ENCODE data around the gene TIMP4. TPM values are rescaled to one million over a fixed set of nuclear protein-coding genes. Genes with fewer than 3 reads are reported as not detected.

The TIMP4 gene
- total RNA-seq, 1 experiment from 2014 or later = not detected

GRCh38 chr3:12188328-12188648 lies 29.6 kb upstream of the TIMP4 start:
- Mint-ChIP-seq H3K36me3 (ENCODE audit: insufficient read depth, unreplicated experiment) (no peaks in the 10 kb centered on the region), H3K4me1 (ENCODE audit: insufficient read depth, unreplicated experiment) (peaks cover 31% of the 10 kb centered on the region), H3K4me3 (ENCODE audit: unreplicated experiment) (no peak overlapping the region), H3K9me3 (ENCODE audit: unreplicated experiment) (no peaks in the 10 kb centered on the region), H3K27me3 (ENCODE audit: insufficient read depth, unreplicated experiment) (no peaks in the 10 kb centered on the region), H3K27ac (ENCODE audit: low read depth, unreplicated experiment) (peak overlapping the region; percentile 96)
- ChIA-PET POLR2A (interaction anchor here (1.1 kb wide), 1 partner anchor 19 kb away, joined by 3 read pairs; no protein-coding TSS in a partner anchor), CTCF (interaction anchor here (0.6 to 8.2 kb wide), 4 partner anchors 12 to 291 kb away, joined by 6 to 86 read pairs (median 16); no protein-coding TSS in a partner anchor)
- DNase-seq (ENCODE audit: unreplicated experiment) = no peak
- TF ChIP-seq CTCF (IDR thresholded peaks at IDR 0.05; ENCODE audit: unreplicated experiment) = no peak
- intact Hi-C loops (cut with micrococcal nuclease) = no loop called here
- BruUV-seq (replicated peaks) = no TSS peak

- intact Hi-C loops (cut with micrococcal nuclease) = no loop called here
- no peaks in the 10 kb centered on the region for H3K27me3 Mint-ChIP-seq (ENCODE audit: insufficient read depth, unreplicated experiment)
- H3K4me1 Mint-ChIP-seq (ENCODE audit: insufficient read depth, unreplicated experiment) = peaks cover 31% of the 10 kb centered on the region
- TF ChIP-seq CTCF (IDR thresholded peaks at IDR 0.05; ENCODE audit: unreplicated experiment) = no peak
- POLR2A ChIA-PET = interaction anchor here (0.9 to 1.1 kb wide), 2 partner anchors 18 to 163 kb away, joined by 3 read pairs; no protein-coding TSS in a partner anchor
- H3K9me3 Mint-ChIP-seq (ENCODE audit: unreplicated experiment) = no peaks in the 10 kb centered on the region
- CTCF ChIA-PET = interaction anchor here (0.6 to 8.2 kb wide), 7 partner anchors 12 to 591 kb away, joined by 3 to 86 read pairs (median 6); no protein-coding TSS in a partner anchor
- BruUV-seq (replicated peaks) = TSS peak; percentile 71
- peak overlapping the region; percentile 33 for H3K4me3 Mint-ChIP-seq (ENCODE audit: unreplicated experiment)
- no peaks in the 10 kb centered on the region for H3K36me3 Mint-ChIP-seq (ENCODE audit: insufficient read depth, unreplicated experiment)
- peak; percentile 60 for DNase-seq (ENCODE audit: unreplicated experiment)
- H3K27ac Mint-ChIP-seq (ENCODE audit: low read depth, unreplicated experiment) = peak overlapping the region; percentile 96
These were observed 29.0 kb upstream of the TIMP4 start for GRCh38 chr3:12187448-12188327.

GRCh38 chr3:12186515-12187286 lies 28.0 kb upstream of the TIMP4 start:
- BruUV-seq (replicated peaks) = no TSS peak
- no peaks in the 10 kb centered on the region for H3K9me3 Mint-ChIP-seq (ENCODE audit: unreplicated experiment)
- no peak overlapping the region for H3K27ac Mint-ChIP-seq (ENCODE audit: low read depth, unreplicated experiment)
- ChIA-PET POLR2A (interaction anchor here (0.6 to 0.9 kb wide), 2 partner anchors 164 to 226 kb away, joined by 3 read pairs; no protein-coding TSS in a partner anchor), CTCF (interaction anchor here (0.6 to 8.2 kb wide), 7 partner anchors 11 to 590 kb away, joined by 3 to 86 read pairs (median 4); no protein-coding TSS in a partner anchor)
- no peaks in the 10 kb centered on the region for H3K27me3 Mint-ChIP-seq (ENCODE audit: insufficient read depth, unreplicated experiment)
- no peaks in the 10 kb centered on the region for H3K36me3 Mint-ChIP-seq (ENCODE audit: insufficient read depth, unreplicated experiment)
- intact Hi-C loops (cut with micrococcal nuclease) = no loop called here
- peaks cover 27% of the 10 kb centered on the region for H3K4me1 Mint-ChIP-seq (ENCODE audit: insufficient read depth, unreplicated experiment)
- H3K4me3 Mint-ChIP-seq (ENCODE audit: unreplicated experiment) = no peak overlapping the region
- no peak for DNase-seq (ENCODE audit: unreplicated experiment)
- TF ChIP-seq CTCF (IDR thresholded peaks at IDR 0.05; ENCODE audit: unreplicated experiment) = no peak

GRCh38 chr3:12186046-12186445 lies 27.3 kb upstream of the TIMP4 start:
- ChIA-PET CTCF (interaction anchor here (0.6 to 8.2 kb wide), 6 partner anchors 9 to 270 kb away, joined by 3 to 86 read pairs (median 3); no protein-coding TSS in a partner anchor), POLR2A (interaction anchor here (0.7 kb wide), 1 partner anchor 9 kb away, joined by 3 read pairs; no protein-coding TSS in a partner anchor)

More at GRCh38 chr3:12186046-12186445, 27.3 kb upstream of the TIMP4 start:
- H3K27ac Mint-ChIP-seq (ENCODE audit: low read depth, unreplicated experiment) = no peak overlapping the region
- no peak for DNase-seq (ENCODE audit: unreplicated experiment)
- H3K4me1 Mint-ChIP-seq (ENCODE audit: insufficient read depth, unreplicated experiment) = peaks cover 32% of the 10 kb centered on the region
- intact Hi-C loops (cut with micrococcal nuclease) = no loop called here
- H3K36me3 Mint-ChIP-seq (ENCODE audit: insufficient read depth, unreplicated experiment) = no peaks in the 10 kb centered on the region
- BruUV-seq (replicated peaks) = no TSS peak
- no peak overlapping the region for H3K4me3 Mint-ChIP-seq (ENCODE audit: unreplicated experiment)
- H3K9me3 Mint-ChIP-seq (ENCODE audit: unreplicated experiment) = no peaks in the 10 kb centered on the region
- H3K27me3 Mint-ChIP-seq (ENCODE audit: insufficient read depth, unreplicated experiment) = no peaks in the 10 kb centered on the region
- no peak for TF ChIP-seq CTCF (IDR thresholded peaks at IDR 0.05; ENCODE audit: unreplicated experiment)
